CD8-positive, alpha-beta memory T cell (primary cell): ENCODE measurements around the gene PXT1. TPM values are rescaled to one million over a fixed set of nuclear protein-coding genes. Genes with fewer than 3 reads are reported as not detected.
A peak's percentile ranks its signal among the peaks of the same experiment; 100 is the strongest.

Experiments used
- CTCF ChIA-PET: fragments of 350-600 bp; sonication (Branson Sonifier 250); formaldehyde crosslinking; loops from one replicate; lab custom pipeline; 2021; ENCODE audit warnings: antibody characterized with exemption; lab: Charles Lee
- POLR2A ChIA-PET: fragments of 350-600 bp; sonication (Branson Sonifier 250); formaldehyde crosslinking; loops from one replicate; lab custom pipeline; 2021; ENCODE audit warnings: antibody characterized with exemption; lab: Charles Lee
- DNase-seq, 5 donors: peaks; one replicate each; pipeline versions ENCODE4 v3.0.0 to v3.0.0-alpha.2; 2020 to 2022; ENCODE audit warnings: mixed read lengths in 1 of 5
- H3K27ac ChIP-seq: one replicate; pipeline ENCODE4 v1.7.0; 2013; ENCODE audit warnings: low read depth, mild to moderate bottlenecking, low read length, moderate library complexity
- H3K27me3 ChIP-seq: 2 replicates; pipeline ENCODE4 v1.7.0; 2013; ENCODE audit warnings: low read length, mild to moderate bottlenecking; ENCODE audit not compliant: insufficient read depth, poor library complexity, severe bottlenecking
- H3K36me3 ChIP-seq: 2 replicates; pipeline ENCODE4 v1.7.0; 2013; ENCODE audit warnings: mild to moderate bottlenecking, low read length, moderate library complexity; ENCODE audit not compliant: insufficient read depth
- H3K4me1 ChIP-seq: 2 replicates; pipeline ENCODE4 v1.7.0; 2013; ENCODE audit warnings: mild to moderate bottlenecking, low read length, moderate library complexity; ENCODE audit not compliant: insufficient read depth
- H3K4me3 ChIP-seq: 2 replicates; pipeline ENCODE4 v1.7.0; 2013; ENCODE audit warnings: mild to moderate bottlenecking, low read length
- H3K9me3 ChIP-seq: 2 replicates; pipeline ENCODE4 v1.7.0; 2013; ENCODE audit warnings: mild to moderate bottlenecking, low read length
- H3K27ac Mint-ChIP-seq, 8 donors: one replicate each; pipeline ENCODE4 v1.8.0; 2020 to 2021; ENCODE audit warnings: mixed read lengths in 8 of 8, mild to moderate bottlenecking in 6 of 8, inconsistent platforms in 3 of 8, moderate library complexity in 3 of 8
- H3K27me3 Mint-ChIP-seq, 2 donors: one replicate each; pipeline ENCODE4 v1.8.0; 2020 to 2021; ENCODE audit warnings: mixed read lengths in 2 of 2, mild to moderate bottlenecking in 1 of 2, moderate library complexity in 1 of 2
- H3K36me3 Mint-ChIP-seq, 3 donors: one replicate each; pipeline ENCODE4 v1.8.0; 2020 to 2021; ENCODE audit warnings: mixed read lengths in 3 of 3, inconsistent platforms in 1 of 3, mild to moderate bottlenecking in 1 of 3
- H3K4me1 Mint-ChIP-seq, 3 donors: one replicate each; pipeline ENCODE4 v1.8.0; 2020 to 2021; ENCODE audit warnings: mixed read lengths in 3 of 3, inconsistent platforms in 1 of 3, mild to moderate bottlenecking in 1 of 3
- H3K4me3 Mint-ChIP-seq, 7 donors: one replicate each; pipeline ENCODE4 v1.8.0; 2020 to 2021; ENCODE audit warnings: mixed read lengths in 7 of 7, mild to moderate bottlenecking in 6 of 7, moderate library complexity in 4 of 7, inconsistent platforms in 2 of 7
- H3K9me3 Mint-ChIP-seq, 5 donors: one replicate each; pipeline ENCODE4 v1.8.0; 2020 to 2022; ENCODE audit warnings: mixed read lengths in 5 of 5, mild to moderate bottlenecking in 3 of 5, moderate library complexity in 2 of 5, inconsistent platforms in 1 of 5
- polyA plus RNA-seq: library from polyadenylated mRNA; unstranded; fragments of 300-500 nt; fragmentation: Illumina TruSeq; gene quantifications from one replicate; pipeline ENCODE4 v1.2.3, GENCODE V29; 2021
- total RNA-seq, 2 experiments: library from RNA; stranded (reverse); gene quantifications; one replicate each; pipeline ENCODE4 v1.2.3, GENCODE V29; 2021

PXT1 gene
- total and polyA plus RNA-seq, 3 experiments from 2014 or later, result 0.20 TPM; not detected in 2

- Histone ChIP-seq H3K36me3 (no peaks in the 10 kb centered on the region), H3K27me3 (no peaks in the 10 kb centered on the region), H3K9me3 (no peaks in the 10 kb centered on the region), H3K27ac (no peak overlapping the region), H3K4me1 (peaks cover under 1% of the 10 kb centered on the region), H3K4me3 (no peak overlapping the region)
- ChIA-PET POLR2A (no interaction called here), CTCF (interaction anchor here (0.6 to 2.7 kb wide), 2 partner anchors 10 to 330 kb away, joined by 3 to 9 read pairs; no protein-coding TSS in a partner anchor)
- no peak for DNase-seq
- Mint-ChIP-seq H3K36me3 (no peaks in the 10 kb centered on the region), H3K27me3 (no peaks in the 10 kb centered on the region), H3K9me3 (no peaks in the 10 kb centered on the region), H3K4me1 (peaks cover under 1 to 2% (median under 1%) of the 10 kb centered on the region in 3 donors), H3K27ac (peak overlapping the region in 1 of 8 donors; percentile 60), H3K4me3 (no peak overlapping the region)
Observed at GRCh38 chr6:36428911-36429310, 13.7 kb downstream of the PXT1 start.

- Histone ChIP-seq H3K27ac (no peak overlapping the region), H3K4me1 (peaks cover 11% of the 10 kb centered on the region), H3K27me3 (no peaks in the 10 kb centered on the region), H3K36me3 (no peaks in the 10 kb centered on the region), H3K4me3 (no peak overlapping the region), H3K9me3 (no peaks in the 10 kb centered on the region)
- no peak for DNase-seq
- H3K4me1 Mint-ChIP-seq, result peaks cover 14 to 18% (median 16%) of the 10 kb centered on the region in 3 donors
- no peaks in the 10 kb centered on the region for H3K27me3 Mint-ChIP-seq
- POLR2A ChIA-PET, result no interaction called here
- H3K9me3 Mint-ChIP-seq, result no peaks in the 10 kb centered on the region
- H3K4me3 Mint-ChIP-seq, result no peak overlapping the region
- H3K36me3 Mint-ChIP-seq, result peaks cover 0 to 4% (median 0%) of the 10 kb centered on the region in 3 donors
- H3K27ac Mint-ChIP-seq, result no peak overlapping the region
- CTCF ChIA-PET, result interaction anchor here (0.9 kb wide), 1 partner anchor 157 kb away, joined by 3 read pairs; no protein-coding TSS in a partner anchor
Observed at GRCh38 chr6:36426622-36427021, 16.0 kb downstream of the PXT1 start.

GRCh38 chr6:36423101-36423824 is 19.4 kb downstream of the PXT1 start:
- Mint-ChIP-seq H3K4me1 (peaks cover 14 to 18% (median 16%) of the 10 kb centered on the region in 3 donors), H3K36me3 (peaks cover 0 to 4% (median 0%) of the 10 kb centered on the region in 3 donors), H3K9me3 (no peaks in the 10 kb centered on the region), H3K4me3 (peak overlapping the region; percentile 86 to 95 (median 94)), H3K27ac (peak overlapping the region; percentile 78 to 98 (median 94)), H3K27me3 (no peaks in the 10 kb centered on the region)
- Histone ChIP-seq H3K4me3 (peak overlapping the region; percentile 71), H3K9me3 (no peaks in the 10 kb centered on the region), H3K36me3 (no peaks in the 10 kb centered on the region), H3K27ac (peak overlapping the region; percentile 64), H3K4me1 (peaks cover 11% of the 10 kb centered on the region), H3K27me3 (no peaks in the 10 kb centered on the region)
- POLR2A ChIA-PET, result interaction anchor here (0.7 to 1.5 kb wide), 5 partner anchors 18 to 172 kb away, joined by 3 to 9 read pairs (median 4); partner anchors contain the start of gene SRSF3
- CTCF ChIA-PET, result interaction anchor here (0.7 to 2.1 kb wide), 26 partner anchors 10 to 501 kb away, joined by 3 to 11 read pairs (median 4); partner anchors contain the start of gene CDKN1A
- peak; percentile 96 to 99 (median 98) for DNase-seq

- no peaks in the 10 kb centered on the region for H3K27me3 ChIP-seq
Observed at GRCh38 chr6:36422714-36423100, 19.9 kb downstream of the PXT1 start.

GRCh38 chr6:36419310-36419709 is 23.3 kb downstream of the PXT1 start:
- Mint-ChIP-seq H3K36me3 (peaks cover 0 to 4% (median 0%) of the 10 kb centered on the region in 3 donors), H3K27me3 (no peaks in the 10 kb centered on the region), H3K9me3 (no peaks in the 10 kb centered on the region), H3K4me3 (no peak overlapping the region), H3K27ac (peak overlapping the region in 1 of 8 donors; percentile 48), H3K4me1 (peaks cover 14 to 18% (median 16%) of the 10 kb centered on the region in 3 donors)
- peaks cover 11% of the 10 kb centered on the region for H3K4me1 ChIP-seq
- H3K36me3 ChIP-seq, result no peaks in the 10 kb centered on the region
- H3K27me3 ChIP-seq, result no peaks in the 10 kb centered on the region
- no peak overlapping the region for H3K27ac ChIP-seq
- CTCF ChIA-PET, result interaction anchor here (1.2 to 2.3 kb wide), 2 partner anchors 10 to 36 kb away, joined by 3 to 9 read pairs; no protein-coding TSS in a partner anchor
- POLR2A ChIA-PET, result interaction anchor here (0.5 kb wide), 1 partner anchor 196 kb away, joined by 5 read pairs; no protein-coding TSS in a partner anchor
- DNase-seq, result no peak
- H3K9me3 ChIP-seq, result no peaks in the 10 kb centered on the region
- H3K4me3 ChIP-seq, result no peak overlapping the region

More at GRCh38 chr6:36422714-36423100, 19.9 kb downstream of the PXT1 start:
- Mint-ChIP-seq H3K27ac (peak overlapping the region; percentile 78 to 98 (median 94)), H3K9me3 (no peaks in the 10 kb centered on the region), H3K4me3 (peak overlapping the region; percentile 86 to 95 (median 94)), H3K27me3 (no peaks in the 10 kb centered on the region), H3K36me3 (peaks cover 0 to 4% (median 0%) of the 10 kb centered on the region in 3 donors), H3K4me1 (peaks cover 14 to 18% (median 16%) of the 10 kb centered on the region in 3 donors)
- ChIA-PET CTCF (interaction anchor here (0.8 to 2.1 kb wide), 16 partner anchors 11 to 260 kb away, joined by 3 to 11 read pairs (median 4); partner anchors contain the start of gene CDKN1A), POLR2A (interaction anchor here (0.5 to 1.5 kb wide), 5 partner anchors 19 to 173 kb away, joined by 3 to 9 read pairs (median 4); no protein-coding TSS in a partner anchor)
- Histone ChIP-seq H3K36me3 (no peaks in the 10 kb centered on the region), H3K9me3 (no peaks in the 10 kb centered on the region), H3K27ac (peak overlapping the region; percentile 60), H3K4me3 (peak overlapping the region; percentile 71), H3K4me1 (peaks cover 11% of the 10 kb centered on the region)
- no peak for DNase-seq

- no peaks in the 10 kb centered on the region for H3K27me3 ChIP-seq
- H3K4me3 Mint-ChIP-seq, result no peak overlapping the region
- H3K36me3 Mint-ChIP-seq, result peaks cover 0 to 3% (median 0%) of the 10 kb centered on the region in 3 donors
- POLR2A ChIA-PET, result no interaction called here
- DNase-seq, result no peak
- CTCF ChIA-PET, result interaction anchor here (2.3 kb wide), 1 partner anchor 11 kb away, joined by 9 read pairs; no protein-coding TSS in a partner anchor
- H3K36me3 ChIP-seq, result no peaks in the 10 kb centered on the region
- peaks cover 10 to 14% (median 11%) of the 10 kb centered on the region in 3 donors for H3K4me1 Mint-ChIP-seq
- H3K27ac ChIP-seq, result no peak overlapping the region
- H3K4me3 ChIP-seq, result no peak overlapping the region
- H3K27ac Mint-ChIP-seq, result peak overlapping the region in 1 of 8 donors; percentile 33
- H3K9me3 ChIP-seq, result no peaks in the 10 kb centered on the region
- H3K27me3 Mint-ChIP-seq, result no peaks in the 10 kb centered on the region
- peaks cover 8% of the 10 kb centered on the region for H3K4me1 ChIP-seq
- H3K9me3 Mint-ChIP-seq, result peaks cover 0 to 2% (median 0%) of the 10 kb centered on the region in 5 donors
Observed at GRCh38 chr6:36418558-36418957, 24.1 kb downstream of the PXT1 start.

GRCh38 chr6:36414481-36414880 is 28.2 kb downstream of the PXT1 start:
- H3K9me3 ChIP-seq, result no peaks in the 10 kb centered on the region
- H3K4me1 Mint-ChIP-seq, result no peaks in the 10 kb centered on the region
- H3K27me3 ChIP-seq, result no peaks in the 10 kb centered on the region
- no peak overlapping the region for H3K27ac ChIP-seq
- H3K4me3 ChIP-seq, result no peak overlapping the region
- no peaks in the 10 kb centered on the region for H3K4me1 ChIP-seq
- peaks cover 0 to 5% (median 0%) of the 10 kb centered on the region in 3 donors for H3K36me3 Mint-ChIP-seq
- no peak overlapping the region for H3K4me3 Mint-ChIP-seq
- H3K36me3 ChIP-seq, result no peaks in the 10 kb centered on the region
- peaks cover 0 to 10% (median 6%) of the 10 kb centered on the region in 5 donors for H3K9me3 Mint-ChIP-seq
- CTCF ChIA-PET, result no interaction called here
- DNase-seq, result no peak
- H3K27ac Mint-ChIP-seq, result no peak overlapping the region
- H3K27me3 Mint-ChIP-seq, result no peaks in the 10 kb centered on the region
- POLR2A ChIA-PET, result no interaction called here
